Measurements from ENCODE around the gene CPT1A. TPM values are rescaled to one million over a fixed set of nuclear protein-coding genes. Genes with fewer than 3 reads are reported as not detected.

The CPT1A gene
- total RNA-seq, 2 experiments from 2014 or later = 17.5 TPM

- intact Hi-C loops (cut with micrococcal nuclease) = no loop called here
- no peaks in the 10 kb centered on the region for H3K36me3 Mint-ChIP-seq (ENCODE audit: low read depth)
- no peaks in the 10 kb centered on the region for H3K9me3 Mint-ChIP-seq
- no peak overlapping the region for H3K27ac Mint-ChIP-seq
- ChIA-PET POLR2A (no interaction called here), CTCF (no interaction called here)
- H3K4me1 Mint-ChIP-seq (ENCODE audit: low read depth) = no peaks in the 10 kb centered on the region
- DNase-seq (no peak), ATAC-seq (no peak)
- H3K4me3 Mint-ChIP-seq = no peak overlapping the region
- TF ChIP-seq, protein P1, sequence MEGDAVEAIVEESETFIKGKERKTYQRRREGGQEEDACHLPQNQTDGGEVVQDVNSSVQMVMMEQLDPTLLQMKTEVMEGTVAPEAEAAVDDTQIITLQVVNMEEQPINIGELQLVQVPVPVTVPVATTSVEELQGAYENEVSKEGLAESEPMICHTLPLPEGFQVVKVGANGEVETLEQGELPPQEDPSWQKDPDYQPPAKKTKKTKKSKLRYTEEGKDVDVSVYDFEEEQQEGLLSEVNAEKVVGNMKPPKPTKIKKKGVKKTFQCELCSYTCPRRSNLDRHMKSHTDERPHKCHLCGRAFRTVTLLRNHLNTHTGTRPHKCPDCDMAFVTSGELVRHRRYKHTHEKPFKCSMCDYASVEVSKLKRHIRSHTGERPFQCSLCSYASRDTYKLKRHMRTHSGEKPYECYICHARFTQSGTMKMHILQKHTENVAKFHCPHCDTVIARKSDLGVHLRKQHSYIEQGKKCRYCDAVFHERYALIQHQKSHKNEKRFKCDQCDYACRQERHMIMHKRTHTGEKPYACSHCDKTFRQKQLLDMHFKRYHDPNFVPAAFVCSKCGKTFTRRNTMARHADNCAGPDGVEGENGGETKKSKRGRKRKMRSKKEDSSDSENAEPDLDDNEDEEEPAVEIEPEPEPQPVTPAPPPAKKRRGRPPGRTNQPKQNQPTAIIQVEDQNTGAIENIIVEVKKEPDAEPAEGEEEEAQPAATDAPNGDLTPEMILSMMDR (IDR thresholded peaks at IDR 0.05) = no peak
- H3K27me3 Mint-ChIP-seq = no peaks in the 10 kb centered on the region
Observed at GRCh38 chr11:68735646-68736045, 106.1 kb downstream of the CPT1A start.

GRCh38 chr11:68735125-68735524 is 106.6 kb downstream of the CPT1A start:
- intact Hi-C loops (cut with micrococcal nuclease) = no loop called here
- no peaks in the 10 kb centered on the region for H3K4me1 Mint-ChIP-seq (ENCODE audit: low read depth)
- no peaks in the 10 kb centered on the region for H3K27me3 Mint-ChIP-seq
- H3K36me3 Mint-ChIP-seq (ENCODE audit: low read depth) = no peaks in the 10 kb centered on the region
- no peak for DNase-seq
- no peak for ATAC-seq
- TF ChIP-seq, protein P1 (IDR thresholded peaks at IDR 0.05) = no peak
- POLR2A ChIA-PET = no interaction called here
- H3K4me3 Mint-ChIP-seq = no peak overlapping the region
- CTCF ChIA-PET = no interaction called here
- H3K27ac Mint-ChIP-seq = no peak overlapping the region
- no peaks in the 10 kb centered on the region for H3K9me3 Mint-ChIP-seq

- CTCF ChIA-PET = interaction anchor here (1.1 kb wide), 1 partner anchor 64 kb away, joined by 3 read pairs; no protein-coding TSS in a partner anchor
- Mint-ChIP-seq H3K4me3 (no peak overlapping the region), H3K27ac (no peak overlapping the region)
Observed at GRCh38 chr11:68734111-68734510, 107.6 kb downstream of the CPT1A start.

GRCh38 chr11:68727783-68728182 is 113.9 kb downstream of the CPT1A start:
- CTCF ChIA-PET = no interaction called here
- H3K4me1 Mint-ChIP-seq (ENCODE audit: low read depth) = no peaks in the 10 kb centered on the region
- no peaks in the 10 kb centered on the region for H3K36me3 Mint-ChIP-seq (ENCODE audit: low read depth)
- intact Hi-C loops (cut with micrococcal nuclease) = no loop called here
- no peak for ATAC-seq
- POLR2A ChIA-PET = no interaction called here
- TF ChIP-seq, protein P1 (IDR thresholded peaks at IDR 0.05) = no peak
- no peak overlapping the region for H3K27ac Mint-ChIP-seq
- DNase-seq = no peak
- no peaks in the 10 kb centered on the region for H3K27me3 Mint-ChIP-seq
- H3K4me3 Mint-ChIP-seq = no peak overlapping the region
- no peaks in the 10 kb centered on the region for H3K9me3 Mint-ChIP-seq

More at GRCh38 chr11:68734111-68734510, 107.6 kb downstream of the CPT1A start:
- no peaks in the 10 kb centered on the region for H3K9me3 Mint-ChIP-seq
- intact Hi-C loops (cut with micrococcal nuclease) = no loop called here
- no peak for DNase-seq
- TF ChIP-seq, protein P1 (IDR thresholded peaks at IDR 0.05) = no peak
- H3K27me3 Mint-ChIP-seq = no peaks in the 10 kb centered on the region
- no peaks in the 10 kb centered on the region for H3K4me1 Mint-ChIP-seq (ENCODE audit: low read depth)
- ATAC-seq = no peak
- H3K36me3 Mint-ChIP-seq (ENCODE audit: low read depth) = no peaks in the 10 kb centered on the region
- POLR2A ChIA-PET = no interaction called here

GRCh38 chr11:68724293-68724692 is 117.4 kb downstream of the CPT1A start:
- ChIA-PET CTCF (interaction anchor here (1.7 kb wide), 1 partner anchor 74 kb away, joined by 4 read pairs; no protein-coding TSS in a partner anchor), POLR2A (no interaction called here)
- intact Hi-C loops (cut with micrococcal nuclease) = no loop called here
- ATAC-seq (no peak), DNase-seq (no peak)
- no peak overlapping the region for H3K4me3 Mint-ChIP-seq
- peaks cover 9% of the 10 kb centered on the region for H3K9me3 Mint-ChIP-seq
- TF ChIP-seq, protein P1 (IDR thresholded peaks at IDR 0.05) = no peak
- no peaks in the 10 kb centered on the region for H3K4me1 Mint-ChIP-seq (ENCODE audit: low read depth)
- H3K36me3 Mint-ChIP-seq (ENCODE audit: low read depth) = peaks cover 5% of the 10 kb centered on the region
- H3K27ac Mint-ChIP-seq = no peak overlapping the region
- H3K27me3 Mint-ChIP-seq = peaks cover 5% of the 10 kb centered on the region
